SHP77 treated with DMSO at 0.1 percent for 48 hours (cell line): ENCODE measurements around the gene KAZN.

Source experiments
- DNase-seq: peaks from one replicate; lab custom pipeline; 2025; lab: John Stamatoyannopoulos, UW

The KAZN gene

GRCh38 chr1:14769486-14770274, 171.2 kb downstream of the KAZN start:
- no peak for DNase-seq

GRCh38 chr1:14773396-14774025, 175.0 kb downstream of the KAZN start:
- no peak for DNase-seq

- DNase-seq = no peak
These were observed 175.7 kb downstream of the KAZN start for GRCh38 chr1:14774225-14774624.

GRCh38 chr1:14774988-14775387, 176.5 kb downstream of the KAZN start:
- no peak for DNase-seq

- no peak for DNase-seq
These were observed 176.9 kb downstream of the KAZN start for GRCh38 chr1:14775434-14775833.

- DNase-seq = no peak
These were observed 179.3 kb downstream of the KAZN start for GRCh38 chr1:14777516-14778506.

- DNase-seq = no peak
These were observed 180.0 kb downstream of the KAZN start for GRCh38 chr1:14778541-14778897.

- DNase-seq = no peak
These were observed 180.7 kb downstream of the KAZN start for GRCh38 chr1:14778898-14779865.

- no peak for DNase-seq
These were observed 181.8 kb downstream of the KAZN start for GRCh38 chr1:14780271-14780670.

GRCh38 chr1:14781811-14782210, 183.3 kb downstream of the KAZN start:
- DNase-seq = no peak

GRCh38 chr1:14782741-14783591, 184.5 kb downstream of the KAZN start:
- DNase-seq = no peak

GRCh38 chr1:14783592-14783886, 185.1 kb downstream of the KAZN start:
- no peak for DNase-seq

GRCh38 chr1:14784790-14785773, 186.6 kb downstream of the KAZN start:
- no peak for DNase-seq

- no peak for DNase-seq
These were observed 187.7 kb downstream of the KAZN start for GRCh38 chr1:14786109-14786675.

- DNase-seq = no peak
These were observed 188.2 kb downstream of the KAZN start for GRCh38 chr1:14786681-14787080.

- DNase-seq = no peak
These were observed 189.1 kb downstream of the KAZN start for GRCh38 chr1:14787604-14788003.

GRCh38 chr1:14788080-14788479, 189.6 kb downstream of the KAZN start:
- no peak for DNase-seq

- DNase-seq = no peak
These were observed 192.5 kb downstream of the KAZN start for GRCh38 chr1:14790982-14791381.

GRCh38 chr1:14791654-14792053, 193.2 kb downstream of the KAZN start:
- no peak for DNase-seq
